ENCODE measurements around the gene GALR3. TPM values are rescaled to one million over a fixed set of nuclear protein-coding genes. Genes with fewer than 3 reads are reported as not detected.
"Not testable (repeated sequence)": the region's sequence is repeated elsewhere in the genome, so short reads cannot be mapped to it uniquely, and the experiment has no call there.

The GALR3 gene
- total and polyA plus RNA-seq, 3 experiments from 2014 or later: not detected

DNA sequence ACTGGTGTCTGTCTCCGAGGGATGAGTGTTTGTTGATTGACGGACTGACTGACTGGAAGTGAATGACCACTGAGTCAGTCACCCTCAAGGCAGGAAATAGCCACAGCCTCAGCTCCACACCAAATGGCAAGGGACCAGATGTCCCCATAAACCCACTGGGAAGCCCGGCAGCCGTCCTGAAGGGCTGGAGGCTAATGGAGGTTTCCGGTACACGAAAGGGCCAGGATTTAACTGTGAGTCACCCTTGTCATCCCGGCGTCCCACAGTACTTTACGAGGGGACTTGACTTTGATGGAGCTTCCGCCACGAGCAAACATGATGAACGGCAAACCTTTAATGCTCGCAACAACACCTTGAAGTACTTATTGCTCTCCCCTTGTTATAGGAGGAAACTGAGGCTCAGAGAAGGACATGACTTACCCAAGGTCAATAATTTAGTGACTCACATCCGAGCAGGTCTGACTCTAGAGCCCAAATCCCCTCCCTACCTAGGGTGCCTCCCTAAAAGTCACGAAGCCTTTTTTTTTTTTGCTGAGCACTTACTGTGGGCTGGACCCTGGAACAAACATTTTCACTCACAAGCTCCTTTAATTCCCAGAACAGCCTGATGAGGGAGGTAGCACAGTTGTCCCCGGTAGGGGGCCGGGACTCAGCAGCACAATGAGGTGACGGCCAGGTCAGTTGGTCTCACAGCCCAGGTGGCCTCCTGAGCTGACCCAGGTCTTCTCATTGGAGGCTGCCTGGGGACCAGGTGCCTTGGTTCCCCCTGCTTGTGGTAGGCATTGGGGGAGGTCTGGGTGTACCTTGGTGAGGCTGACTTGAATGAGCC is 40.6 kb upstream of the GALR3 start:
- H3K4me1 Mint-ChIP-seq: no peaks in the 10 kb centered on the region
- no peak overlapping the region for H3K4me3 ChIP-seq (ENCODE audit: low read length)
- no peaks in the 10 kb centered on the region for H3K9me3 Mint-ChIP-seq
- H3K36me3 Mint-ChIP-seq: no peaks in the 10 kb centered on the region
- DNase-seq: no peak
- no peaks in the 10 kb centered on the region for H3K4me1 ChIP-seq (ENCODE audit: insufficient read depth, low read length)
- no peak overlapping the region for H3K27ac Mint-ChIP-seq
- ChIA-PET CTCF (no interaction called here), POLR2A (interaction anchor here (0.5 kb wide), 1 partner anchor 8 kb away, joined by 7 read pairs; no protein-coding TSS in a partner anchor)
- no peaks in the 10 kb centered on the region for H3K36me3 ChIP-seq (ENCODE audit: insufficient read depth, low read length)
- H3K27me3 Mint-ChIP-seq: peaks cover 7 to 8% of the 10 kb centered on the region in 2 donors
- H3K9me3 ChIP-seq (ENCODE audit: low read length): no peaks in the 10 kb centered on the region
- H3K27ac ChIP-seq (ENCODE audit: low read depth, low read length): no peak overlapping the region
- H3K27me3 ChIP-seq (ENCODE audit: insufficient read depth, low read length, poor library complexity, severe bottlenecking): no peaks in the 10 kb centered on the region
- H3K4me3 Mint-ChIP-seq: no peak overlapping the region

DNA sequence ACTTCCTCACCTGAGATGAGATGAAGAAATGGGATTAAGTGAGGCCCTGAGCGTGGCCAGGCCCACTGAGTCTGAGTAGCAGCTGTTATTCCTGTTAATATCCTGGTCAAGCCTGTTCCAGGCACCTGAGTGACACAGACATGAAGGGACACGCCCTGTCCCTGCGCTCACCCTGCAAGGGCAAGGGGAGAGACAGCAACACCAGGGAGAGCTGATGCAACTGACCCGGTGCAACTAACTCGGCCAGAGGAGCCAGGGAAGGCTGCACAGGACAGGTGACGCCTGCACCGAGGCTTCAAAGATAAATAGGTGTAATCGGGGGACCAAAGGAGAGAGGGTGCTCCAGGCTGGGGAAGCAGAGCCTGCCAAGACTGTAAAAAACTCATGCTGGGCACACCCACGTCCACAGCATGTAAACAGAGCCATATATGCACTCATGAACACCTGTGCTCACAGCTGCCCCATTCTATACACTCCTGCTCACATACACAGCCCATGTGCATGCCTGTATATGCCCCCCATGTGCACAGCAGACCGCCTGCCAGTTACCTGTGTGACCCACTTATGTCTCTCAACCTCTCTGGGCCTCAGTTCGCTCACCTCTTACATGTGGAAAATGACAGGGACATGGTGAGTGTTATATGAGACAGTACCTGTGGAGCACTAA is 38.2 kb upstream of the GALR3 start:
- no peaks in the 10 kb centered on the region for H3K4me1 Mint-ChIP-seq
- H3K9me3 ChIP-seq (ENCODE audit: low read length): no peaks in the 10 kb centered on the region
- no peak overlapping the region for H3K4me3 ChIP-seq (ENCODE audit: low read length)
- no peak overlapping the region for H3K27ac ChIP-seq (ENCODE audit: low read depth, low read length)
- POLR2A ChIA-PET: no interaction called here
- no peak for DNase-seq
- no peaks in the 10 kb centered on the region for H3K36me3 ChIP-seq (ENCODE audit: insufficient read depth, low read length)
- H3K27ac Mint-ChIP-seq: peak overlapping the region in 1 of 8 donors; percentile 47
- H3K4me3 Mint-ChIP-seq: no peak overlapping the region
- CTCF ChIA-PET: no interaction called here
- no peaks in the 10 kb centered on the region for H3K4me1 ChIP-seq (ENCODE audit: insufficient read depth, low read length)
- H3K27me3 Mint-ChIP-seq: peaks cover 7 to 8% of the 10 kb centered on the region in 2 donors
- H3K36me3 Mint-ChIP-seq: no peaks in the 10 kb centered on the region
- no peaks in the 10 kb centered on the region for H3K27me3 ChIP-seq (ENCODE audit: insufficient read depth, low read length, poor library complexity, severe bottlenecking)
- no peaks in the 10 kb centered on the region for H3K9me3 Mint-ChIP-seq

DNA sequence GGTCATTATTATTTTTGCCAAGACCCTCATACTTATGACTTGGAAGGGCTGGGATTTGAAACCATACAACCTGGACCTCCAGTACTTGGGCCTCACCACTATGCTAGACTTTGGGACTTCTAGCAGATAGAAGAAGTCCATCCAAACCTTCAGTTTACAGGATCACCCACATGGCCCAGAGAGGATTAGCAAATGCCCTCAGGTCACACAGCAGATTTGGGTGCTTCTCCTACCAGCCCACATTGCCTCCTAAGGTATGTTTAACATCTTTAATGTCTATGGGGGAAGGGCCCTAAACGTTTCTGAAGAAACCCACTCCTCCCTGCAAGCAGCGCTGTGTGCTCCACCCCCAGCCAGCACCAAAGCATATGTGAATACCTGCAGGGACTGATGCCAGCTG is 32.9 kb upstream of the GALR3 start:
- H3K9me3 Mint-ChIP-seq: no peaks in the 10 kb centered on the region
- H3K4me1 Mint-ChIP-seq: no peaks in the 10 kb centered on the region
- H3K9me3 ChIP-seq (ENCODE audit: low read length): no peaks in the 10 kb centered on the region
- H3K36me3 Mint-ChIP-seq: no peaks in the 10 kb centered on the region
- no peak overlapping the region for H3K4me3 Mint-ChIP-seq
- H3K27ac Mint-ChIP-seq: no peak overlapping the region
- no peaks in the 10 kb centered on the region for H3K36me3 ChIP-seq (ENCODE audit: insufficient read depth, low read length)
- ChIA-PET POLR2A (no interaction called here), CTCF (no interaction called here)
- H3K4me1 ChIP-seq (ENCODE audit: insufficient read depth, low read length): no peaks in the 10 kb centered on the region
- no peaks in the 10 kb centered on the region for H3K27me3 ChIP-seq (ENCODE audit: insufficient read depth, low read length, poor library complexity, severe bottlenecking)
- peaks cover 0 to 3% of the 10 kb centered on the region in 2 donors for H3K27me3 Mint-ChIP-seq
- DNase-seq: no peak
- no peak overlapping the region for H3K4me3 ChIP-seq (ENCODE audit: low read length)
- no peak overlapping the region for H3K27ac ChIP-seq (ENCODE audit: low read depth, low read length)

DNA sequence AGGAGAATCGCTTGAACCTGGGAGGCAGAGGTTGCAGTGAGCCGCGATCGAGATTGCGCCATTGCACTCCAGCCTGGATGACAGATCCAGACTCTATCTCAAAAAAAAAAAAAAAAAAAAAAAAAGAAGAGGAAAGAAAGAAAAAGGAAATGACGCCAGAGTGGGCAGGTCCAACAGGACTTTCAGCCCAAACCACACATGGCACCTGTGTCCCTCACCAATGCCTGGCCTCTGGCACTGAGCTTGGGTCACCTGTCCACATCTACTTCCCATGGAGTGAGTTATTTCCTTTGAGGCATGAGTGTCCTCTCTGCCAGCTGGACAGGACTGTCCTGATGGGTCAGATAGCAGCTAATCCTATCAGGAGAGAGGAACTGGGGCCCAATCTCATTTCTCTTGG is 30.7 kb upstream of the GALR3 start:
- Mint-ChIP-seq H3K9me3 (no peaks in the 10 kb centered on the region), H3K36me3 (no peaks in the 10 kb centered on the region), H3K4me3 (no peak overlapping the region), H3K4me1 (no peaks in the 10 kb centered on the region), H3K27ac (no peak overlapping the region), H3K27me3 (no peaks in the 10 kb centered on the region)
- no peaks in the 10 kb centered on the region for H3K4me1 ChIP-seq (ENCODE audit: insufficient read depth, low read length)
- no peak for DNase-seq
- no peak overlapping the region for H3K27ac ChIP-seq (ENCODE audit: low read depth, low read length)
- no peaks in the 10 kb centered on the region for H3K36me3 ChIP-seq (ENCODE audit: insufficient read depth, low read length)
- POLR2A ChIA-PET: interaction anchor here (0.6 kb wide), 1 partner anchor 15 kb away, joined by 3 read pairs; no protein-coding TSS in a partner anchor
- no peak overlapping the region for H3K4me3 ChIP-seq (ENCODE audit: low read length)
- CTCF ChIA-PET: interaction anchor here (0.7 kb wide), 1 partner anchor 695 kb away, joined by 5 read pairs; no protein-coding TSS in a partner anchor
- no peaks in the 10 kb centered on the region for H3K9me3 ChIP-seq (ENCODE audit: low read length)
- no peaks in the 10 kb centered on the region for H3K27me3 ChIP-seq (ENCODE audit: insufficient read depth, low read length, poor library complexity, severe bottlenecking)

DNA sequence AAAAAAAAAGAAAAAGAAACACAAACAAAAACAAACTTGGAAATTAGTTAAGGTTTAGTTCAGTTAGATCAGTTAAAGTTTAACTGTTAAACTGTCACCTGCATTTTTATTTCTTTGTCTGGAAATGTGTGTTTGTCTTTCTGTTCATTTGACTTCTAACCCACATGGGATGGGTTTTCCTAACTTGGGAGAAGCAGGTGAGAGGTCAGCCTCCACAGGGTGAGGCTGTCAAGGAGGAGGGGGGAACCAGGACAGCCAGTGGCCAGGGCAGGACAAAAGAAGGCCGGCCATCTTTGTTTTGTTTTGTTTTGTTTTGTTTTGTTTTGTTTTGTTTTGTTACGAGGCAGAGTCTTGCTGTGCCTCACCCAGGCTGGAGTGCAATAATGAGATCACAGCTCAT is 28.8 kb upstream of the GALR3 start:
- H3K4me1 ChIP-seq (ENCODE audit: insufficient read depth, low read length): no peaks in the 10 kb centered on the region
- Mint-ChIP-seq H3K9me3 (no peaks in the 10 kb centered on the region), H3K27me3 (peaks cover 0 to 4% of the 10 kb centered on the region in 2 donors), H3K4me3 (no peak overlapping the region), H3K4me1 (no peaks in the 10 kb centered on the region), H3K27ac (no peak overlapping the region), H3K36me3 (no peaks in the 10 kb centered on the region)
- no peaks in the 10 kb centered on the region for H3K27me3 ChIP-seq (ENCODE audit: insufficient read depth, low read length, poor library complexity, severe bottlenecking)
- DNase-seq: no peak
- H3K27ac ChIP-seq (ENCODE audit: low read depth, low read length): no peak overlapping the region
- H3K36me3 ChIP-seq (ENCODE audit: insufficient read depth, low read length): no peaks in the 10 kb centered on the region
- ChIA-PET CTCF (no interaction called here), POLR2A (no interaction called here)
- no peaks in the 10 kb centered on the region for H3K9me3 ChIP-seq (ENCODE audit: low read length)
- H3K4me3 ChIP-seq (ENCODE audit: low read length): no peak overlapping the region

DNA sequence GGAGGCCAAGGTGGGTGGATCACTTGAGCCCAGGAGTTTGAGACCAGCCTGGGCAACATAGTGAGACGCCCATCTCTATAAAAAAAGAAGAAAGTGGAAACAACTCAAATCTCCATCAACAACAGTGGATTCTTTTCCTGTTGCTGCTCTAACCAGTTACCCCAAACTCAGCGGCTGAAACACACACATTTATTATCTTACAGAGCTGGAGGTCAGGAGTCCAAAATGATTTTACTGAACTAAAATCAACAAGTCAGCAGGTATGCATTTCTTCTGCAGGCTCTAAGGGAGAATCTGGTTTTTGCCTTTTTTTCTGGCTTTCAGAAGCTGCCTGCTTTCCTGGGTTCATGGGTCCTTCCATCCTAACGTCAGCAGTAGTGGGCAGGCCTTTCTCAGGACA is 27.1 kb upstream of the GALR3 start:
- no peaks in the 10 kb centered on the region for H3K4me1 ChIP-seq (ENCODE audit: insufficient read depth, low read length)
- H3K27ac Mint-ChIP-seq: no peak overlapping the region
- H3K4me1 Mint-ChIP-seq: no peaks in the 10 kb centered on the region
- ChIA-PET POLR2A (no interaction called here), CTCF (interaction anchor here (1.0 kb wide), 1 partner anchor 22 kb away, joined by 4 read pairs; no protein-coding TSS in a partner anchor)
- no peaks in the 10 kb centered on the region for H3K27me3 ChIP-seq (ENCODE audit: insufficient read depth, low read length, poor library complexity, severe bottlenecking)
- no peak overlapping the region for H3K4me3 ChIP-seq (ENCODE audit: low read length)
- no peak overlapping the region for H3K4me3 Mint-ChIP-seq
- no peak overlapping the region for H3K27ac ChIP-seq (ENCODE audit: low read depth, low read length)
- no peaks in the 10 kb centered on the region for H3K9me3 ChIP-seq (ENCODE audit: low read length)
- H3K36me3 Mint-ChIP-seq: no peaks in the 10 kb centered on the region
- H3K27me3 Mint-ChIP-seq: peaks cover 4 to 8% of the 10 kb centered on the region in 2 donors
- no peaks in the 10 kb centered on the region for H3K9me3 Mint-ChIP-seq
- DNase-seq: no peak
- no peaks in the 10 kb centered on the region for H3K36me3 ChIP-seq (ENCODE audit: insufficient read depth, low read length)

DNA sequence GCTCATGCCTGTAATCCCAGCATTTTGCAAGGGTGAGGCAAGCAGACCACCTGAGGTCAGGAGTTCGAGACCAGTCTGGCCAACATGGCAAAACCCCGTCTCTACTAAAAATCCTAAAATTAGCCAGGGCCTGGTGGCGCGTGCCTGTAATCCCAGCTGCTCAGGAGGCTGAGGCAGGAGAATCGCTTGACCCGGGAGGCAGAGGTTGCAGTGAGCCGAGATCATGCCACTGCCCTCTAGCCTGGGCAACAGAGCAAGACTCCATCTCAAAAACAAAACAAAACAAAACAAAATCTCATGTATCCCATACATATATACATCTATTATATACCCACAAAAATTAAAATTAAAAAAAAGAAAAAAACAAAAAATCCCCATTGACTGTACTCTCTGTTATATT is 25.9 kb upstream of the GALR3 start:
- H3K4me1 Mint-ChIP-seq; H3K36me3 ChIP-seq (ENCODE audit: insufficient read depth, low read length); H3K4me1 ChIP-seq (ENCODE audit: insufficient read depth, low read length); H3K4me3 ChIP-seq (ENCODE audit: low read length); H3K36me3 Mint-ChIP-seq; POLR2A ChIA-PET; H3K27me3 Mint-ChIP-seq; H3K4me3 Mint-ChIP-seq; H3K9me3 Mint-ChIP-seq; H3K27me3 ChIP-seq (ENCODE audit: insufficient read depth, low read length, poor library complexity, severe bottlenecking); CTCF ChIA-PET; DNase-seq; H3K27ac Mint-ChIP-seq; H3K27ac ChIP-seq (ENCODE audit: low read depth, low read length); H3K9me3 ChIP-seq (ENCODE audit: low read length): not testable (repeated sequence)

DNA sequence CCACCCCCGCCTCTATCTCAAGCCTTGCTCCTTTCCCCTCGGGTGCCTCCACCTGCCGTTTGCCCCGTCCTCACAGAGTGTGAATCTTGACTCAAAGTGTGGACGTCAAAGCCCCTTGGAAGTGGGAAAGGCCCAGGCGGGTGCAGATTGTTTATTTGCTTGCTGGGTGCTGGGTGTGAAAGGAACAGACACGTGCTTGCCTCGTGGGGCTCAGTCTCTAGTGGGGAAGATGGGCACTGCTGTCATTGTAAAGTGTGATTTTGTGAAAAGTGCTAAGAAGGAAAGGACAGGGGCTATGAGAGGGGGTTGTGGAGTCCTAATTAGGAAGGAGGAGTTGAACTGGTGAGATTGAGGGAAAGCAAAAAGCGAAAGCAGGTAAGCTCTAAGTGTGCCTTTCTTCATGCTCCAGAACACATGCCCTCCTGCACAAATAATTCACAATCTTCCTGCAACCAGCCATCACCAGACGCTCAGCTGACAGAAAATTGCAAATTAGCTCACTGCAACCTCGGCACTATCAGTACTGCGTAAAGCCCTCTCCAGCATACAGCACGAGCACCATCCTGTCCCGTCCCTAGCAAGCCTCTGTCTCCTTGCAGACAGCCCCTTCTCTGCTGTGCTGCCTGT is 25.2 kb upstream of the GALR3 start:
- no peak overlapping the region for H3K27ac ChIP-seq (ENCODE audit: low read depth, low read length)
- DNase-seq: no peak
- CTCF ChIA-PET: no interaction called here
- no peaks in the 10 kb centered on the region for H3K27me3 ChIP-seq (ENCODE audit: insufficient read depth, low read length, poor library complexity, severe bottlenecking)
- H3K27me3 Mint-ChIP-seq: peaks cover 12 to 14% of the 10 kb centered on the region in 2 donors
- peaks cover 6 to 8% (median 8%) of the 10 kb centered on the region in 3 donors for H3K4me1 Mint-ChIP-seq
- H3K4me3 Mint-ChIP-seq: no peak overlapping the region
- H3K9me3 Mint-ChIP-seq: no peaks in the 10 kb centered on the region
- peaks cover 6% of the 10 kb centered on the region for H3K4me1 ChIP-seq (ENCODE audit: insufficient read depth, low read length)
- POLR2A ChIA-PET: no interaction called here
- no peaks in the 10 kb centered on the region for H3K36me3 ChIP-seq (ENCODE audit: insufficient read depth, low read length)
- H3K36me3 Mint-ChIP-seq: no peaks in the 10 kb centered on the region
- no peaks in the 10 kb centered on the region for H3K9me3 ChIP-seq (ENCODE audit: low read length)
- H3K4me3 ChIP-seq (ENCODE audit: low read length): no peak overlapping the region
- H3K27ac Mint-ChIP-seq: no peak overlapping the region

All from CD8-positive, alpha-beta memory T cell (primary cell).